ENCODE results near the gene ANKRD27. TPM values are rescaled to one million over a fixed set of nuclear protein-coding genes. Genes with fewer than 3 reads are reported as not detected.

The ANKRD27 gene
- total RNA-seq, 1 experiment from 2014 or later: 40.8 TPM

GRCh38 chr19:32614916-32615315 lies 60.1 kb downstream of the ANKRD27 start:
- Mint-ChIP-seq H3K27ac (ENCODE audit: unreplicated experiment) (no peak overlapping the region), H3K36me3 (ENCODE audit: insufficient read depth, unreplicated experiment) (peaks cover 37% of the 10 kb centered on the region), H3K4me3 (ENCODE audit: low read depth, unreplicated experiment) (no peak overlapping the region), H3K27me3 (ENCODE audit: unreplicated experiment) (no peaks in the 10 kb centered on the region), H3K9me3 (ENCODE audit: low read depth, unreplicated experiment) (no peaks in the 10 kb centered on the region), H3K4me1 (ENCODE audit: low read depth, unreplicated experiment) (no peaks in the 10 kb centered on the region)
- DNase-seq: no peak
- CTCF ChIA-PET: no interaction called here
- intact Hi-C loops (cut with micrococcal nuclease; ENCODE audit: unreplicated experiment): no loop called here
- no peak for TF ChIP-seq CTCF (IDR thresholded peaks at IDR 0.05; ENCODE audit: unreplicated experiment)
- BruUV-seq (replicated peaks): no TSS peak

- no peak overlapping the region for H3K27ac Mint-ChIP-seq (ENCODE audit: unreplicated experiment)
- H3K36me3 Mint-ChIP-seq (ENCODE audit: insufficient read depth, unreplicated experiment): peaks cover 28% of the 10 kb centered on the region
- CTCF ChIA-PET: no interaction called here
- intact Hi-C loops (cut with micrococcal nuclease; ENCODE audit: unreplicated experiment): no loop called here
- BruUV-seq (replicated peaks): no TSS peak
- no peaks in the 10 kb centered on the region for H3K4me1 Mint-ChIP-seq (ENCODE audit: low read depth, unreplicated experiment)
- H3K4me3 Mint-ChIP-seq (ENCODE audit: low read depth, unreplicated experiment): no peak overlapping the region
- no peak for TF ChIP-seq CTCF (IDR thresholded peaks at IDR 0.05; ENCODE audit: unreplicated experiment)
- DNase-seq: no peak
- no peaks in the 10 kb centered on the region for H3K27me3 Mint-ChIP-seq (ENCODE audit: unreplicated experiment)
- H3K9me3 Mint-ChIP-seq (ENCODE audit: low read depth, unreplicated experiment): no peaks in the 10 kb centered on the region
Measured at GRCh38 chr19:32613008-32613407, 62.0 kb downstream of the ANKRD27 start.

GRCh38 chr19:32611161-32611560 lies 63.8 kb downstream of the ANKRD27 start:
- intact Hi-C loops (cut with micrococcal nuclease; ENCODE audit: unreplicated experiment): no loop called here
- peaks cover 23% of the 10 kb centered on the region for H3K36me3 Mint-ChIP-seq (ENCODE audit: insufficient read depth, unreplicated experiment)
- DNase-seq: no peak

GRCh38 chr19:32607479-32607878 lies 67.5 kb downstream of the ANKRD27 start:
- no peak overlapping the region for H3K4me3 Mint-ChIP-seq (ENCODE audit: low read depth, unreplicated experiment)
- no peaks in the 10 kb centered on the region for H3K4me1 Mint-ChIP-seq (ENCODE audit: low read depth, unreplicated experiment)
- intact Hi-C loops (cut with micrococcal nuclease; ENCODE audit: unreplicated experiment): no loop called here
- DNase-seq: no peak
- TF ChIP-seq CTCF (IDR thresholded peaks at IDR 0.05; ENCODE audit: unreplicated experiment): no peak
- H3K36me3 Mint-ChIP-seq (ENCODE audit: insufficient read depth, unreplicated experiment): peaks cover 21% of the 10 kb centered on the region
- BruUV-seq (replicated peaks): no TSS peak
- no peaks in the 10 kb centered on the region for H3K9me3 Mint-ChIP-seq (ENCODE audit: low read depth, unreplicated experiment)
- CTCF ChIA-PET: interaction anchor here (0.7 kb wide), 1 partner anchor 182 kb away, joined by 3 read pairs; no protein-coding TSS in a partner anchor
- no peaks in the 10 kb centered on the region for H3K27me3 Mint-ChIP-seq (ENCODE audit: unreplicated experiment)
- no peak overlapping the region for H3K27ac Mint-ChIP-seq (ENCODE audit: unreplicated experiment)

More at GRCh38 chr19:32611161-32611560, 63.8 kb downstream of the ANKRD27 start:
- BruUV-seq (replicated peaks): no TSS peak
- no peaks in the 10 kb centered on the region for H3K9me3 Mint-ChIP-seq (ENCODE audit: low read depth, unreplicated experiment)
- H3K4me1 Mint-ChIP-seq (ENCODE audit: low read depth, unreplicated experiment): no peaks in the 10 kb centered on the region
- CTCF ChIA-PET: no interaction called here
- no peak overlapping the region for H3K4me3 Mint-ChIP-seq (ENCODE audit: low read depth, unreplicated experiment)
- TF ChIP-seq CTCF (IDR thresholded peaks at IDR 0.05; ENCODE audit: unreplicated experiment): no peak
- H3K27ac Mint-ChIP-seq (ENCODE audit: unreplicated experiment): no peak overlapping the region
- no peaks in the 10 kb centered on the region for H3K27me3 Mint-ChIP-seq (ENCODE audit: unreplicated experiment)

Measured in Calu3 (cell line).